GM12878 (cell line): ENCODE measurements around the gene ZNF827. TPM values are rescaled to one million over a fixed set of nuclear protein-coding genes. Genes with fewer than 3 reads are reported as not detected.
A peak's percentile ranks its signal among the peaks of the same experiment; 100 is the strongest.

ENCODE experiments used
- ATF7 ChIP-seq: fragments of 450-650 bp; IDR thresholded peaks from 2 replicates; pipeline ENCODE4 v1.6.1; 2016; ENCODE audit warnings: low read depth, mild to moderate bottlenecking
- BACH1 ChIP-seq: fragments of 450-650 bp; IDR thresholded peaks from 2 replicates; pipeline ENCODE4 v1.6.1; 2017; ENCODE audit warnings: mild to moderate bottlenecking, borderline replicate concordance
- BMI1 ChIP-seq: fragments of 450-650 bp; IDR thresholded peaks from 2 replicates; pipeline ENCODE4 v1.6.1; 2016; ENCODE audit warnings: mild to moderate bottlenecking, moderate library complexity, borderline replicate concordance
- BRCA1 ChIP-seq: IDR thresholded peaks from 2 replicates; pipeline ENCODE4 v1.6.1; 2011; ENCODE audit warnings: low read depth, low read length, improper control_type of control experiment
- CHD1 ChIP-seq: IDR thresholded peaks from 2 replicates; pipeline ENCODE4 v1.6.1; 2012; ENCODE audit warnings: low read depth, low read length, improper control_type of control experiment
- CHD2 ChIP-seq: IDR thresholded peaks from 2 replicates; pipeline ENCODE4 v1.6.1; 2011; ENCODE audit warnings: low read depth, low read length, improper control_type of control experiment, borderline replicate concordance
- EGR1 ChIP-seq, 2 experiments: IDR thresholded peaks; 1 replicate in 1 of 2; 2 replicates in 1 of 2; pipeline ENCODE4 v1.6.1; 2011 to 2012; ENCODE audit warnings: low read depth in 2 of 2, low read length in 2 of 2, borderline replicate concordance in 1 of 2, mild to moderate bottlenecking in 1 of 2, moderate library complexity in 1 of 2
- ETV6 ChIP-seq, 2 experiments: fragments of 450-650 bp in 1 of 2; IDR thresholded peaks in 1 of 2; conservative IDR thresholded peaks in 1 of 2; 2 replicates each; pipeline ENCODE4 v1.6.1; 2014; ENCODE audit warnings: antibody characterized with exemption in 1 of 2, borderline replicate concordance in 1 of 2, low read depth in 1 of 2, mild to moderate bottlenecking in 1 of 2, moderate library complexity in 1 of 2
- EZH2 ChIP-seq: IDR thresholded peaks from 2 replicates; pipeline ENCODE4 v1.6.1; 2012; ENCODE audit warnings: low read depth, mild to moderate bottlenecking, control low read depth, inconsistent platforms, low read length, borderline replicate concordance; ENCODE audit not compliant: control insufficient read depth
- FOS ChIP-seq: IDR thresholded peaks from 3 replicates; pipeline ENCODE4 v1.6.1; 2011; ENCODE audit warnings: borderline replicate concordance; ENCODE audit not compliant: insufficient read length; ENCODE audit errors: extremely low read depth
- KLF5 ChIP-seq: fragments of 450-650 bp; IDR thresholded peaks from 2 replicates; pipeline ENCODE4 v1.6.1; 2014; ENCODE audit warnings: mild to moderate bottlenecking; ENCODE audit not compliant: partially characterized antibody
- LARP7 ChIP-seq: fragments of 450-650 bp; IDR thresholded peaks from 2 replicates; pipeline ENCODE4 v1.6.1; 2017; ENCODE audit warnings: mild to moderate bottlenecking
- MLLT1 ChIP-seq: fragments of 450-650 bp; IDR thresholded peaks from 2 replicates; pipeline ENCODE4 v1.6.1; 2016; ENCODE audit warnings: mild to moderate bottlenecking
- NFXL1 ChIP-seq: fragments of 450-650 bp; IDR thresholded peaks from 2 replicates; pipeline ENCODE4 v1.6.1; 2017; ENCODE audit warnings: antibody characterized with exemption, mild to moderate bottlenecking, borderline replicate concordance
- POU2F2 ChIP-seq: IDR thresholded peaks from 3 replicates; pipeline ENCODE4 v1.6.1; 2011; ENCODE audit warnings: low read depth, mild to moderate bottlenecking, low read length, borderline replicate concordance
- SMC3 ChIP-seq: IDR thresholded peaks from 2 replicates; pipeline ENCODE4 v1.6.1; 2011; ENCODE audit warnings: low read length, improper control_type of control experiment, borderline replicate concordance
- SP1 ChIP-seq: IDR thresholded peaks from one replicate; pipeline ENCODE4 v1.6.1; 2011; ENCODE audit warnings: low read depth, low read length
- TCF7 ChIP-seq: IDR thresholded peaks from 2 replicates; pipeline ENCODE4 v1.6.1; 2014; ENCODE audit warnings: antibody characterized with exemption, borderline replicate concordance
- YBX1 ChIP-seq: fragments of 450-650 bp; IDR thresholded peaks from 2 replicates; pipeline ENCODE4 v1.6.1; 2016; ENCODE audit warnings: antibody characterized with exemption
- ZNF24 ChIP-seq: fragments of 450-650 bp; IDR thresholded peaks from 2 replicates; pipeline ENCODE4 v1.6.1; 2017; ENCODE audit warnings: antibody characterized with exemption, mild to moderate bottlenecking
- polyA plus RNA-seq, 11 experiments: library from polyadenylated mRNA; depleted of rRNA in 4 of 11; unstranded in 6 of 11; stranded (reverse) in 5 of 11; fragments of >200 nt; fragmentation: Nextera tagmentation in 4 of 11; fragmentation: Illumina TruSeq in 1 of 11; extraction: Ambion mirVana in 4 of 11; extraction: Trizol in 1 of 11; gene quantifications; 1 replicate in 1 of 11; 2 replicates in 10 of 11; pipeline versions ENCODE4 v1.2.1 to v1.2.3, GENCODE V29; 2011 to 2016; ENCODE audit warnings: inconsistent platforms in 2 of 11, missing spikeins in 2 of 11, low read depth in 1 of 11
- total RNA-seq, 4 experiments: library from RNA; depleted of rRNA in 3 of 4; stranded (reverse); fragments of >200 nt in 3 of 4; fragmentation: Illumina TruSeq in 1 of 4; extraction: Trizol in 1 of 4; gene quantifications; 2 replicates each; pipeline versions ENCODE4 v1.2.1 to v1.2.3, GENCODE V29; 2013 to 2021
- TF ChIP-seq, protein P1 (sequence below): IDR thresholded peaks from 2 replicates; pipeline ENCODE4 v1.6.1; 2012; ENCODE audit warnings: improper control_type of control experiment, low read depth, low read length; ENCODE audit not compliant: insufficient replicate concordance
- TF ChIP-seq, protein P2 (sequence below): IDR thresholded peaks from 2 replicates; pipeline ENCODE4 v1.6.1; 2011; ENCODE audit warnings: low read depth, low read length, improper control_type of control experiment, borderline replicate concordance

ZNF827 gene
- total and polyA plus RNA-seq, 10 of the 15 experiments (the other 5 are each of a cell fraction or from before 2014, with no cell fraction given) = 3.8 to 31.5 (median 13.6) TPM

GRCh38 chr4:145732895-145733880 lies 205.4 kb downstream of the ZNF827 start (continued):
- 0 out of 2 replicates have a peak, but pooled peaks have one; percentile 21 for TF ChIP-seq BACH1
- TF ChIP-seq MLLT1 = no peak
- peak in 1 of 2 experiments; percentile 95; a peak in 2 of 3 replicates for TF ChIP-seq EGR1 (IDR thresholded peaks at IDR 0.05; ENCODE audit: borderline replicate concordance in 1 of 2, low read depth in 2 of 2, low read length in 2 of 2)
- TF ChIP-seq CHD1 = no peak
- no peak for TF ChIP-seq YBX1
- TF ChIP-seq EZH2 = no peak
- TF ChIP-seq ETV6 (conservative IDR thresholded peaks at IDR 0.05 in 1 of 2, IDR thresholded peaks at IDR 0.05 in 1 of 2; ENCODE audit: borderline replicate concordance in 1 of 2, low read depth in 1 of 2) = no peak
- peak; percentile 57; the same call in 1 of the 2 replicates for TF ChIP-seq CHD2
- TF ChIP-seq NFXL1 = no peak
- no peak for TF ChIP-seq FOS
- TF ChIP-seq KLF5 = no peak
- TF ChIP-seq ZNF24 = no peak
- TF ChIP-seq SMC3 = no peak
- no peak for TF ChIP-seq BMI1
- TF ChIP-seq LARP7 = no peak
- no peak for TF ChIP-seq POU2F2
- TF ChIP-seq TCF7 = no peak
- no peak for TF ChIP-seq BRCA1
- TF ChIP-seq SP1 = peak; percentile 53
- TF ChIP-seq, protein P1, sequence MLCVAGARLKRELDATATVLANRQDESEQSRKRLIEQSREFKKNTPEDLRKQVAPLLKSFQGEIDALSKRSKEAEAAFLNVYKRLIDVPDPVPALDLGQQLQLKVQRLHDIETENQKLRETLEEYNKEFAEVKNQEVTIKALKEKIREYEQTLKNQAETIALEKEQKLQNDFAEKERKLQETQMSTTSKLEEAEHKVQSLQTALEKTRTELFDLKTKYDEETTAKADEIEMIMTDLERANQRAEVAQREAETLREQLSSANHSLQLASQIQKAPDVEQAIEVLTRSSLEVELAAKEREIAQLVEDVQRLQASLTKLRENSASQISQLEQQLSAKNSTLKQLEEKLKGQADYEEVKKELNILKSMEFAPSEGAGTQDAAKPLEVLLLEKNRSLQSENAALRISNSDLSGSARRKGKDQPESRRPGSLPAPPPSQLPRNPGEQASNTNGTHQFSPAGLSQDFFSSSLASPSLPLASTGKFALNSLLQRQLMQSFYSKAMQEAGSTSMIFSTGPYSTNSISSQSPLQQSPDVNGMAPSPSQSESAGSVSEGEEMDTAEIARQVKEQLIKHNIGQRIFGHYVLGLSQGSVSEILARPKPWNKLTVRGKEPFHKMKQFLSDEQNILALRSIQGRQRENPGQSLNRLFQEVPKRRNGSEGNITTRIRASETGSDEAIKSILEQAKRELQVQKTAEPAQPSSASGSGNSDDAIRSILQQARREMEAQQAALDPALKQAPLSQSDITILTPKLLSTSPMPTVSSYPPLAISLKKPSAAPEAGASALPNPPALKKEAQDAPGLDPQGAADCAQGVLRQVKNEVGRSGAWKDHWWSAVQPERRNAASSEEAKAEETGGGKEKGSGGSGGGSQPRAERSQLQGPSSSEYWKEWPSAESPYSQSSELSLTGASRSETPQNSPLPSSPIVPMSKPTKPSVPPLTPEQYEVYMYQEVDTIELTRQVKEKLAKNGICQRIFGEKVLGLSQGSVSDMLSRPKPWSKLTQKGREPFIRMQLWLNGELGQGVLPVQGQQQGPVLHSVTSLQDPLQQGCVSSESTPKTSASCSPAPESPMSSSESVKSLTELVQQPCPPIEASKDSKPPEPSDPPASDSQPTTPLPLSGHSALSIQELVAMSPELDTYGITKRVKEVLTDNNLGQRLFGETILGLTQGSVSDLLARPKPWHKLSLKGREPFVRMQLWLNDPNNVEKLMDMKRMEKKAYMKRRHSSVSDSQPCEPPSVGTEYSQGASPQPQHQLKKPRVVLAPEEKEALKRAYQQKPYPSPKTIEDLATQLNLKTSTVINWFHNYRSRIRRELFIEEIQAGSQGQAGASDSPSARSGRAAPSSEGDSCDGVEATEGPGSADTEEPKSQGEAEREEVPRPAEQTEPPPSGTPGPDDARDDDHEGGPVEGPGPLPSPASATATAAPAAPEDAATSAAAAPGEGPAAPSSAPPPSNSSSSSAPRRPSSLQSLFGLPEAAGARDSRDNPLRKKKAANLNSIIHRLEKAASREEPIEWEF = no peak
- TF ChIP-seq, protein P2, sequence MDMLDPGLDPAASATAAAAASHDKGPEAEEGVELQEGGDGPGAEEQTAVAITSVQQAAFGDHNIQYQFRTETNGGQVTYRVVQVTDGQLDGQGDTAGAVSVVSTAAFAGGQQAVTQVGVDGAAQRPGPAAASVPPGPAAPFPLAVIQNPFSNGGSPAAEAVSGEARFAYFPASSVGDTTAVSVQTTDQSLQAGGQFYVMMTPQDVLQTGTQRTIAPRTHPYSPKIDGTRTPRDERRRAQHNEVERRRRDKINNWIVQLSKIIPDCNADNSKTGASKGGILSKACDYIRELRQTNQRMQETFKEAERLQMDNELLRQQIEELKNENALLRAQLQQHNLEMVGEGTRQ = no peak
- no peak for TF ChIP-seq ATF7
